Peyer's patch (tissue), 4 donors: ENCODE measurements around the gene ITM2C. TPM values are rescaled to one million over a fixed set of nuclear protein-coding genes. Genes with fewer than 3 reads are reported as not detected.

Experiments used
- DNase-seq, 3 donors: peaks; one replicate each; pipeline ENCODE4 v3.0.0-alpha.2; 2017 to 2019
- H3K27ac ChIP-seq, 4 donors: fragments of 200-600 bp; sonication (generic); one replicate each; pipeline ENCODE4 v1.5.1; 2016 to 2019
- H3K27me3 ChIP-seq, 2 donors: fragments of 200-600 bp; sonication (generic); one replicate each; pipeline ENCODE4 v1.5.1; 2019
- H3K36me3 ChIP-seq, 3 donors: fragments of 200-600 bp; sonication (generic); one replicate each; pipeline ENCODE4 v1.5.1; 2016 to 2019
- H3K4me1 ChIP-seq, 4 donors: fragments of 200-600 bp; sonication (generic); one replicate each; pipeline ENCODE4 v1.5.1; 2016 to 2019
- H3K4me3 ChIP-seq, 4 donors: fragments of 200-600 bp; sonication (generic); 1 replicate in 3 of 4; 2 replicates in 1 of 4; pipeline ENCODE4 v1.5.1; 2016 to 2019; ENCODE audit warnings: mild to moderate bottlenecking in 1 of 4
- H3K9me3 ChIP-seq, 4 donors: fragments of 200-600 bp; sonication (generic); one replicate each; pipeline ENCODE4 v1.5.1; 2016 to 2019; ENCODE audit warnings: mild to moderate bottlenecking in 1 of 4
- POLR2A ChIP-seq, 2 donors: fragments of 450-650 bp; IDR thresholded peaks; one replicate each; pipeline ENCODE4 v1.5.1; 2017; ENCODE audit warnings: antibody characterized with exemption in 2 of 2, mild to moderate bottlenecking in 2 of 2, moderate library complexity in 2 of 2
- total RNA-seq, 4 donors: library from RNA; depleted of rRNA; stranded (reverse); fragments of >200 nt; gene quantifications; one replicate each; pipeline ENCODE4 v1.1.0, GENCODE V29; 2016
- TF ChIP-seq, protein P1 (sequence below), 6 experiments: fragments of 450-650 bp in 4 of 6; fragments of 200-600 bp in 2 of 6; sonication (generic) in 1 of 6; IDR thresholded peaks; one replicate each; pipeline ENCODE4 v1.5.1; 2017 to 2019; ENCODE audit warnings: antibody characterized with exemption in 6 of 6, mild to moderate bottlenecking in 3 of 6, moderate library complexity in 1 of 6

ITM2C gene
- total RNA-seq, 4 donors from 2014 or later = 69.3 to 710 (median 610) TPM

DNA sequence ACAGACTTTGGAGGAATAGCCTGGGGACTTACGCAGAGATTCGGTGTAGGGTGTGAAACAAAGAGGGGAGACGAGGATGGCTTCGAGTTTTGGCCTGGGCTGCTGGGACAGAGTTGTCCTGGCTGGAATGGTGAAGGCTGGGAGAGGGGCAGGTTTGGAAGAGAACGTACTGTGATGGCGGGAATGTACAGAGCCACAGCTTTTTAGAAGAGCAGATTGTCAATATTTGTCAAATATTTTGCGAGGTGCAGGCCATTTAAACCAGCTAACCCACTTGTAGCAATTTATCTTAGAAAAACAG, 14.4 kb upstream of the ITM2C start:
- no peaks in the 10 kb centered on the region for H3K27me3 ChIP-seq
- peaks cover 0 to 4% (median 0%) of the 10 kb centered on the region in 4 donors for H3K9me3 ChIP-seq
- no peak for DNase-seq
- H3K4me3 ChIP-seq = no peak overlapping the region
- H3K4me1 ChIP-seq = peaks cover 0 to 5% (median 0%) of the 10 kb centered on the region in 4 donors
- H3K36me3 ChIP-seq = no peaks in the 10 kb centered on the region
- TF ChIP-seq, protein P1, sequence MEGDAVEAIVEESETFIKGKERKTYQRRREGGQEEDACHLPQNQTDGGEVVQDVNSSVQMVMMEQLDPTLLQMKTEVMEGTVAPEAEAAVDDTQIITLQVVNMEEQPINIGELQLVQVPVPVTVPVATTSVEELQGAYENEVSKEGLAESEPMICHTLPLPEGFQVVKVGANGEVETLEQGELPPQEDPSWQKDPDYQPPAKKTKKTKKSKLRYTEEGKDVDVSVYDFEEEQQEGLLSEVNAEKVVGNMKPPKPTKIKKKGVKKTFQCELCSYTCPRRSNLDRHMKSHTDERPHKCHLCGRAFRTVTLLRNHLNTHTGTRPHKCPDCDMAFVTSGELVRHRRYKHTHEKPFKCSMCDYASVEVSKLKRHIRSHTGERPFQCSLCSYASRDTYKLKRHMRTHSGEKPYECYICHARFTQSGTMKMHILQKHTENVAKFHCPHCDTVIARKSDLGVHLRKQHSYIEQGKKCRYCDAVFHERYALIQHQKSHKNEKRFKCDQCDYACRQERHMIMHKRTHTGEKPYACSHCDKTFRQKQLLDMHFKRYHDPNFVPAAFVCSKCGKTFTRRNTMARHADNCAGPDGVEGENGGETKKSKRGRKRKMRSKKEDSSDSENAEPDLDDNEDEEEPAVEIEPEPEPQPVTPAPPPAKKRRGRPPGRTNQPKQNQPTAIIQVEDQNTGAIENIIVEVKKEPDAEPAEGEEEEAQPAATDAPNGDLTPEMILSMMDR (IDR thresholded peaks at IDR 0.05) = no peak
- no peak for TF ChIP-seq POLR2A (IDR thresholded peaks at IDR 0.05)
- no peak overlapping the region for H3K27ac ChIP-seq

DNA sequence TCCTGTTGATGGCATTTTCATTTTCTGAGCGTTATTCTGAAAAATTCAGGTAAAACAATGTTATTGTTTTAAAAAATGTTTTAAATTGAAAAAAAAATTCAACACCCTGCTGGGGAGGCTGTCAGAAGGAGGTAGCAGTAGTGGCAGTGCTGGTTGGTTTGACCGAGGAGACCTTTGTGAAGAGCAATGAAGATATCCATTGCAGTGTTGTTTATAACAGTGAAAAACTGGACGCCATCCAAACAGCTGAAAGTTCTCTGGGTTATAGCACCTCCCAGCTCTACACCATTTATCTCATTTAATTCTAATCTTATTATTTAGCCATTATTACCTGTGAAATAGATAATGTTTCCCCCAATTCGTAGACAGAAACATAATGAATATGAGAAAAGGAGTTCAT, 12.6 kb upstream of the ITM2C start:
- H3K4me1 ChIP-seq = peaks cover 0 to 5% (median 0%) of the 10 kb centered on the region in 4 donors
- H3K9me3 ChIP-seq = peaks cover 0 to 4% (median 0%) of the 10 kb centered on the region in 4 donors
- DNase-seq = no peak
- H3K4me3 ChIP-seq = no peak overlapping the region
- TF ChIP-seq, protein P1 (IDR thresholded peaks at IDR 0.05) = no peak
- TF ChIP-seq POLR2A (IDR thresholded peaks at IDR 0.05) = no peak
- H3K36me3 ChIP-seq = no peaks in the 10 kb centered on the region
- H3K27ac ChIP-seq = no peak overlapping the region
- no peaks in the 10 kb centered on the region for H3K27me3 ChIP-seq

- no peaks in the 10 kb centered on the region for H3K36me3 ChIP-seq
- H3K27me3 ChIP-seq = no peaks in the 10 kb centered on the region
- H3K9me3 ChIP-seq = no peaks in the 10 kb centered on the region
- TF ChIP-seq, protein P1 (IDR thresholded peaks at IDR 0.05) = no peak
- TF ChIP-seq POLR2A (IDR thresholded peaks at IDR 0.05) = no peak
- H3K27ac ChIP-seq = no peak overlapping the region
- no peak for DNase-seq
- peaks cover 3 to 18% (median 12%) of the 10 kb centered on the region in 4 donors for H3K4me1 ChIP-seq
- no peak overlapping the region for H3K4me3 ChIP-seq
These were observed 3.0 kb upstream of the ITM2C start for GRCh38 chr2:230861552-230862255.

GRCh38 chr2:230862292-230862691, 2.5 kb upstream of the ITM2C start:
- no peaks in the 10 kb centered on the region for H3K36me3 ChIP-seq
- H3K4me1 ChIP-seq = peaks cover 3 to 24% (median 18%) of the 10 kb centered on the region in 4 donors
- H3K4me3 ChIP-seq = no peak overlapping the region
- no peaks in the 10 kb centered on the region for H3K27me3 ChIP-seq
- DNase-seq = no peak
- no peaks in the 10 kb centered on the region for H3K9me3 ChIP-seq
- TF ChIP-seq, protein P1 (IDR thresholded peaks at IDR 0.05) = no peak
- TF ChIP-seq POLR2A (IDR thresholded peaks at IDR 0.05) = no peak
- no peak overlapping the region for H3K27ac ChIP-seq

DNA sequence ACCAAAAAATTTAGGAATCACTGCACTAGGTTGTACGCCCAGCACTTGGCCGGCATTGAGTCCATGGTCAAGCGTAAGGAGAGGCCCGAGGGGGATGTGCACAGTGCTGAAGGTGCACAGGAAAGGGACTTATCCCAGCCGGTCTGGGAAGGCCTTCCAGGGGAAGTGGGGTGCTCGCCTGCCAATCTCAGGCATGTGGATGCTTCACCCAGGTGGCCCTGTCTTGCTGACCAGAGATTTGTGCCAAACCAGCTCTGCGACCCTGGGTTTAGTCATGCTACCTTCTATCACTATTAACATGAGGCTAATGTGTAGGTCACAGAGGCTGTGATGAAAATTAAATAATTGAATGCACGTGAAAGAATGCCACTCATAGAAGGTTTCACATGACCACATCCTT, 1.7 kb upstream of the ITM2C start:
- Histone ChIP-seq H3K36me3 (no peaks in the 10 kb centered on the region), H3K27ac (no peak overlapping the region), H3K9me3 (no peaks in the 10 kb centered on the region), H3K4me3 (no peak overlapping the region), H3K4me1 (peaks cover 3 to 31% (median 19%) of the 10 kb centered on the region in 4 donors), H3K27me3 (no peaks in the 10 kb centered on the region)
- no peak for DNase-seq
- TF ChIP-seq POLR2A (IDR thresholded peaks at IDR 0.05) = no peak
- TF ChIP-seq, protein P1 (IDR thresholded peaks at IDR 0.05) = no peak
